Neuronal stem cell (in vitro differentiated cells): ENCODE data around the gene MITF.

Experiments used
- DNase-seq: peaks from one replicate; pipeline ENCODE4 v3.0.0-alpha.2; 2013; ENCODE audit warnings: low spot score
- H2AFZ ChIP-seq: one replicate; pipeline ENCODE4 v1.6.1; 2013; ENCODE audit warnings: mild to moderate bottlenecking, low read length, inconsistent platforms
- H2AK5ac ChIP-seq: 2 replicates; pipeline ENCODE4 v1.6.1; 2013; ENCODE audit warnings: low read depth, mild to moderate bottlenecking, inconsistent platforms, low read length, moderate library complexity, mixed read lengths
- H2BK120ac ChIP-seq: 2 replicates; pipeline ENCODE4 v1.6.1; 2013; ENCODE audit warnings: low read depth, mild to moderate bottlenecking, inconsistent platforms, low read length, moderate library complexity, mixed read lengths
- H2BK12ac ChIP-seq: one replicate; pipeline ENCODE4 v1.6.1; 2013; ENCODE audit warnings: low read length, inconsistent platforms
- H2BK15ac ChIP-seq: 2 replicates; pipeline ENCODE4 v1.6.1; 2013; ENCODE audit warnings: mild to moderate bottlenecking, low read length, inconsistent platforms, mixed read lengths
- H2BK5ac ChIP-seq: one replicate; pipeline ENCODE4 v1.6.1; 2013; ENCODE audit warnings: inconsistent platforms, mild to moderate bottlenecking, low read length, moderate library complexity
- H3K14ac ChIP-seq: one replicate; pipeline ENCODE4 v1.6.1; 2013; ENCODE audit warnings: low read length, inconsistent platforms
- H3K18ac ChIP-seq: 2 replicates; pipeline ENCODE4 v1.6.1; 2013; ENCODE audit warnings: low read length, inconsistent platforms
- H3K23ac ChIP-seq: 2 replicates; pipeline ENCODE4 v1.6.1; 2013; ENCODE audit warnings: low read depth, mild to moderate bottlenecking, mixed read lengths, low read length, inconsistent platforms; ENCODE audit not compliant: poor library complexity
- H3K27ac ChIP-seq: replicated peaks from 3 replicates; pipeline ENCODE4 v1.5.1; 2013; ENCODE audit warnings: low read length, inconsistent platforms
- H3K27me3 ChIP-seq, 3 experiments: 2 replicates each; pipeline ENCODE4 v1.6.1; 2013; ENCODE audit warnings: low read length in 3 of 3, mild to moderate bottlenecking in 2 of 3, inconsistent platforms in 1 of 3, low read depth in 1 of 3, mixed read lengths in 1 of 3, moderate library complexity in 1 of 3; ENCODE audit not compliant: control insufficient read depth in 3 of 3, insufficient read depth in 3 of 3
- H3K36me3 ChIP-seq, 2 donors: replicated peaks in 1 of 2; 2 replicates each; pipeline ENCODE4 v1.6.1; 2013; ENCODE audit warnings: low read length in 2 of 2; ENCODE audit not compliant: control insufficient read depth in 2 of 2, insufficient read depth in 2 of 2
- H3K4ac ChIP-seq: 2 replicates; pipeline ENCODE4 v1.6.1; 2013; ENCODE audit warnings: inconsistent platforms, mild to moderate bottlenecking, low read length, moderate library complexity
- H3K4me1 ChIP-seq, 2 donors: 1 replicate in 1 of 2; 2 replicates in 1 of 2; pipeline ENCODE4 v1.6.1; 2013; ENCODE audit warnings: low read length in 2 of 2, low read depth in 1 of 2; ENCODE audit not compliant: control insufficient read depth in 2 of 2, insufficient read depth in 1 of 2
- H3K4me2 ChIP-seq: one replicate; pipeline ENCODE4 v1.6.1; 2013; ENCODE audit warnings: mild to moderate bottlenecking, low read length, inconsistent platforms; ENCODE audit not compliant: insufficient read depth, poor library complexity, severe bottlenecking
- H3K4me3 ChIP-seq, 2 donors: 2 replicates each; pipeline ENCODE4 v1.5.1; 2013; ENCODE audit warnings: low read length in 2 of 2, mild to moderate bottlenecking in 2 of 2, inconsistent platforms in 1 of 2, moderate library complexity in 1 of 2
- H3K79me1 ChIP-seq: one replicate; pipeline ENCODE4 v1.6.1; 2013; ENCODE audit warnings: low read depth, mild to moderate bottlenecking, inconsistent platforms, low read length, moderate library complexity
- H3K9ac ChIP-seq: one replicate; pipeline ENCODE4 v1.6.1; 2013; ENCODE audit warnings: mild to moderate bottlenecking, low read depth, low read length, inconsistent platforms; ENCODE audit not compliant: poor library complexity
- H3K9me3 ChIP-seq, 2 donors: replicated peaks in 1 of 2; 2 replicates each; pipeline versions ENCODE3 to v1.6.1; 2013; ENCODE audit warnings: low read length in 2 of 2, mild to moderate bottlenecking in 2 of 2, inconsistent platforms in 1 of 2, low read depth in 1 of 2, mixed read lengths in 1 of 2, moderate library complexity in 1 of 2; ENCODE audit not compliant: control insufficient read depth in 2 of 2, insufficient read depth in 1 of 2
- H4K8ac ChIP-seq: one replicate; pipeline ENCODE4 v1.6.1; 2013; ENCODE audit warnings: low read depth, mild to moderate bottlenecking, inconsistent platforms, low read length, moderate library complexity
- H4K91ac ChIP-seq: one replicate; pipeline ENCODE4 v1.6.1; 2013; ENCODE audit warnings: low read length, low read depth, mild to moderate bottlenecking, inconsistent platforms; ENCODE audit not compliant: poor library complexity
- WGBS, 2 donors: extraction: QIAGEN DNeasy Blood & Tissue Kit; methylation state at CpG; one replicate each; pipeline ENCODE4 v1.1.7; 2013; ENCODE audit warnings: missing lambda C conversion rate in 2 of 2, mixed read lengths in 1 of 2; ENCODE audit not compliant: insufficient read length in 2 of 2, insufficient replicate concordance in 1 of 2; ENCODE audit errors: extremely low coverage in 2 of 2; 5-methylcytosine and 5-hydroxymethylcytosine counted together

The MITF gene

DNA sequence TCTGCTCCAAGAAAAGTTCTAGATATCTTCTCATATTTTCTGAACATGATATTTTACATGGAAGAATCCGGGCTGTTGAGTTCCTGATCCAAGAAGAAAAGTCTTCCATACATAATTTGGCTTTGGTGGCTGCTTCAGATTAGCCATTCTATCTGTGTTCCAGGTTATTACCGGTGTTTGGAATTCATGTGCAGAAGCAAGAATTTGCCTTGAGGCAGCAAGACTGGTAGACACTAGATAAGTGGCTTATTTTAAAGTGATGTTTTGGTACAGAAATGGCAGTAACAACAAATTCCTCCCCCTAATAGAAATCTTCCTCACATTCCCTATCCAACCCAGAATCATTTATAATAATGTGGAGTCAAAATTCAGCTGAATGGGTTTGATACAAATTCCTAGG, 29.2 kb downstream of the MITF start:
- no CpG with 5 or more reads among the region's 2 CpGs for WGBS, 2 donors
- H4K91ac ChIP-seq, result no peak overlapping the region

DNA sequence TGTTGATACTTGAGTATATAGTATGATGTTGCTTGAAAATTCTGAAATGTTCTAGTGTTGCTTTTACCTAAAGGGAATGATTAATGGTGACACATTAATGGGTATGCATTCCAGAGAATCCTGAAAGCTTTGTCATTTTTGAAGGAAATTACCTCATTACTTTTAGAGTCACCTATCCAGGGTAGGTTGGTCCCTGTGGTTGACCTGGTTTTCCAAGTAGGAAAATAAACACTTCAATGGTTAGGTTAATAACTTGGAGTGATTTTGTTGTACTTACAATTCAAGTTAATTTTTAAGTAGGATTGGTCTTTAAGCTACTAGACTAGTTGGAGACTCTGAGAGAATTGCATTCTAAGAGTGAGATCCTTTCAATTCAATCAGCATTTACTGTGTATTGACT, 31.0 kb downstream of the MITF start:
- Histone ChIP-seq H3K4ac (no peak overlapping the region), H3K23ac (no peak overlapping the region), H2AK5ac (no peak overlapping the region), H2BK120ac (no peak overlapping the region), H3K27me3 (no peaks in the 10 kb centered on the region), H3K27ac (no peak overlapping the region), H2BK5ac (no peak overlapping the region), H2BK15ac (no peak overlapping the region), H3K18ac (no peak overlapping the region), H3K36me3 (no peaks in the 10 kb centered on the region), H2AFZ (no peak overlapping the region), H3K4me1 (no peaks in the 10 kb centered on the region), H3K14ac (no peak overlapping the region), H2BK12ac (no peak overlapping the region), H3K4me3 (no peak overlapping the region), H3K9me3 (no peaks in the 10 kb centered on the region), H3K9ac (no peak overlapping the region), H3K4me2 (no peak overlapping the region), H3K79me1 (no peaks in the 10 kb centered on the region), H4K8ac (no peak overlapping the region), H4K91ac (no peak overlapping the region)
- DNase-seq, result no peak

More for the DNA sequence above, 29.2 kb downstream of the MITF start:
- Histone ChIP-seq H2BK5ac (no peak overlapping the region), H2BK12ac (no peak overlapping the region), H3K27ac (no peak overlapping the region), H3K9me3 (no peaks in the 10 kb centered on the region), H2BK15ac (no peak overlapping the region), H3K4me2 (no peak overlapping the region), H3K18ac (no peak overlapping the region), H3K4me3 (no peak overlapping the region), H2AK5ac (no peak overlapping the region), H3K27me3 (no peaks in the 10 kb centered on the region), H3K23ac (no peak overlapping the region), H3K36me3 (no peaks in the 10 kb centered on the region), H4K8ac (no peak overlapping the region), H3K4ac (no peak overlapping the region), H2AFZ (no peak overlapping the region), H3K9ac (no peak overlapping the region), H2BK120ac (no peak overlapping the region), H3K4me1 (peaks cover 0 to under 1% of the 10 kb centered on the region in 2 donors), H3K79me1 (no peaks in the 10 kb centered on the region), H3K14ac (no peak overlapping the region)
- no peak for DNase-seq

DNA sequence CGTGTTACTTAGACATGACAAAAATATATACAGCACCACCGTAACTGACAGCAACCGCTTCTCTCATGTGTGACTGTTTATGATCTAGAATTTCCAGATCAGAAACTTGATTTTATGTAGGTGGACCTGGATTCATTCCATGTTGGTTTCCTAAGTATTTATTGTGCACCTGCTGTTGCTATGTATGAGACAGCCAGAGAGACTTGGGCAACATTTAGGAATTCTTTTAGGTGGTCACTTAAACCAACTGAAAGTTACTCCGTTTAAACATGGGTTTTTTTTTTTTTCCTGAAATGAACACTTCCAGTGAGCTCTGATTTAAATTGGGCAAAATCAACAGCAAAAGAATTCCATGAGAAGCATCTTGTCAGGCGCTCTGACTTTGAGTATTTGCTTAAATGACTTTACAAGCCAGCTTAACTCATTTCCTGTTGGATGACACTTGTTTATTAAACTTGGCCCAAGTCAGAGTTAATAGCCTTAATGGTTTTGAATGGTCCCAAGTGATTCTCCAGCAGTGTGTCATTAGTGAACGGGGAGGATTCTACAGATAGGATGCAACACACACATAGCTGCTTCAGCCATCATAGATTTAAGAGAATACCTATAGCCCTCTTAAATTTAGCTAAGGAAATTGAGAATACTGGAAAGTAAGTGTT, 31.8 kb downstream of the MITF start:
- no peak overlapping the region for H3K27ac ChIP-seq

DNA sequence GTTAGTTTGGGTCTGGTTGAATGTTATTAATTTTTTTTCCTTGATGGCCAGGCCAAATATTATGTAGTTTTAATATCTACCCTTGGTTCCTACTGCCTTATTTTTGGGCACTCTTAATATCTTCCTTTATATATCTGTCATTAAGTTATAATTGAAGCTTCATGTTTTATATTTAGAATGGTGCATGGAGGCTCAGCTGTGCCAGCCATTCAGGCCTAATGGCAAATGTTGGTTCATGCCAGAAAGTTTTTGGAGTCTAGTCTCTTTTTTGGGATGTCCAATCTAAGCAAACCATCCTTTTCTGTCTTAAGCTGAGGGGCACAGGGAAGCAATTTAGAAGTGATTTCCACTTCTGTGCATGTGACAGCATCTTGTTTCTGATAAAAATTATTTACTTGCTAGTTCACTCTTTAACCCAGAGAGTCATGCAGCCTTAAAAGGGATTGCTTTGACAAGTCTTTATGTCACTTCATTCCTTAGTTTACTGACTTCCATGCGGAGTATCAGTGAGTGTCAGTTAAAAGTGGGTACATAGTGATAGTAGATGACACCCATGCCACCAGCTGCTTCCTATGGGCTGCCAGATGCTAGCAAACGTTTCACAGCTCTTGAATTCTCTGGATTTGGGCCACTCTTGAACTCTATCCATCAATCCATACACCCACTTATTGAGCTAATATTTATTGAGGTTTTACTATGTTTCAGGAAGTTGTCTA, 33.0 kb downstream of the MITF start:
- no CpG with 5 or more reads among the region's 2 CpGs for WGBS, 2 donors
- H3K23ac ChIP-seq, result no peak overlapping the region
- H2BK5ac ChIP-seq, result no peak overlapping the region
- no peaks in the 10 kb centered on the region for H3K9me3 ChIP-seq
- no peak overlapping the region for H2BK12ac ChIP-seq
- H3K4ac ChIP-seq, result no peak overlapping the region
- H2AK5ac ChIP-seq, result no peak overlapping the region
- H3K27ac ChIP-seq, result no peak overlapping the region
- H4K91ac ChIP-seq, result no peak overlapping the region
- no peak overlapping the region for H3K9ac ChIP-seq
- H4K8ac ChIP-seq, result no peak overlapping the region
- H3K36me3 ChIP-seq, result no peaks in the 10 kb centered on the region
- H2BK15ac ChIP-seq, result no peak overlapping the region
- H3K4me1 ChIP-seq, result no peaks in the 10 kb centered on the region
- H2AFZ ChIP-seq, result no peak overlapping the region
- H3K4me3 ChIP-seq, result no peak overlapping the region
- no peak overlapping the region for H3K14ac ChIP-seq
- H2BK120ac ChIP-seq, result no peak overlapping the region
- no peak overlapping the region for H3K18ac ChIP-seq
- H3K79me1 ChIP-seq, result no peaks in the 10 kb centered on the region
- no peak for DNase-seq
- H3K27me3 ChIP-seq, result no peaks in the 10 kb centered on the region
- H3K4me2 ChIP-seq, result no peak overlapping the region

More for the DNA sequence above, 31.8 kb downstream of the MITF start:
- no peaks in the 10 kb centered on the region for H3K27me3 ChIP-seq
- no peak overlapping the region for H2BK12ac ChIP-seq
- H2AK5ac ChIP-seq, result no peak overlapping the region
- H3K36me3 ChIP-seq, result no peaks in the 10 kb centered on the region
- H3K4ac ChIP-seq, result no peak overlapping the region
- no peak overlapping the region for H2BK120ac ChIP-seq
- DNase-seq, result no peak
- no peak overlapping the region for H2BK5ac ChIP-seq
- no peak overlapping the region for H4K8ac ChIP-seq
- H2AFZ ChIP-seq, result no peak overlapping the region
- H2BK15ac ChIP-seq, result no peak overlapping the region
- WGBS, 2 donors, result no CpG with 5 or more reads among the region's 6 CpGs
- no peak overlapping the region for H3K23ac ChIP-seq
- no peak overlapping the region for H3K18ac ChIP-seq
- H3K9me3 ChIP-seq, result no peaks in the 10 kb centered on the region
- H3K79me1 ChIP-seq, result no peaks in the 10 kb centered on the region
- no peaks in the 10 kb centered on the region for H3K4me1 ChIP-seq
- H4K91ac ChIP-seq, result no peak overlapping the region
- no peak overlapping the region for H3K4me3 ChIP-seq
- no peak overlapping the region for H3K9ac ChIP-seq
- H3K14ac ChIP-seq, result no peak overlapping the region
- H3K4me2 ChIP-seq, result no peak overlapping the region
